ENCODE measurements around the gene MXD4.

DNA sequence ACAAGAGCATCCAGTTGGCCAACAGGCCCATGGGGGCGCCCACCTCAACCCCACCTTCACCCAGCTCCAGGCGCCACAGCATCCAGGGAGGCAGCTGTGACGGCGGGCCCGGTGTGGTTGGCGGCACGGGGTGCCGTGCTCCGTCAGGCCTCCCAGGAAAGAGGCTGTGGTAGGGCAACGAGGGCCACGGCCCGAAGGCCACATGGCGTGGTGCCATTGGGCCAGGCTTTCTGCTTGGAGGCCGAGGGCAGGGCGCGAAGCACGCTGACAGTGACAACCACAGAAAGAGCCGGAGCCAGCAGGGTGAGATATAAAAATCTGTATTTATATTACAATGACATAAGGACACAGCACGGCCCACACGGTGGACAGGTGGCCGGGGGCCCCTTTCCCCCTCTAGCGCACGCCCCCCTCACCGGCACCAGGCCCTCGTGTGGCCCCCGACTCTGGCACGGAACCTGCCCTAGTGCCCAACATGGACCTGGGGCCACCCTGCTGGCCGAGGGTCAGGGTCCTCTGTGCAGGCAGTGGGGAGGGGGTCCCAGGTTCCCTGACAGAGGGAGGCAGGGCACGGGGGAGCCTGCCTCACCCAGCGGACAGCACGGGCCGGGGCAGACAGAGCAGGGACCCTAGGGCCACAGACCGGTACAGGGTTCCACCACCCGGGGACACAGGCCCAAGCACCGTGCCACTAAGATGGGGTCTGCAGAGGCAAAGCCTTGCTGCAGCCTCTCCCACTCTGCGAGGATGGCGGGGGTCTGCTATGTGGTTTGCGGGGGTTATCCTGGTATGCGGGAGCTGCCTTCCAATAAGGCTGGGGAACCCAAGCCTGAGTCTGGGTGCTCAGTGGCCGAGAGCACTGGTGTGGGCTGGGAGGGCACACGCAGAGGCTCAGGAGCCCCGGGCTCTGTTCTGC, 14.5 kb downstream of the MXD4 start:
- no peak for TF ChIP-seq POLR2AphosphoS5 (IDR thresholded peaks at IDR 0.05; ENCODE audit: low read depth, low read length)
- no peak for TF ChIP-seq TAF1 (IDR thresholded peaks at IDR 0.05; ENCODE audit: borderline replicate concordance, insufficient read depth, low read length)
- TF ChIP-seq FOXP2 (optimal IDR thresholded peaks at IDR 0.05; ENCODE audit: borderline replicate concordance, extremely low read depth, extremely low read length, insufficient read depth), result no peak
- TF ChIP-seq, protein P1, sequence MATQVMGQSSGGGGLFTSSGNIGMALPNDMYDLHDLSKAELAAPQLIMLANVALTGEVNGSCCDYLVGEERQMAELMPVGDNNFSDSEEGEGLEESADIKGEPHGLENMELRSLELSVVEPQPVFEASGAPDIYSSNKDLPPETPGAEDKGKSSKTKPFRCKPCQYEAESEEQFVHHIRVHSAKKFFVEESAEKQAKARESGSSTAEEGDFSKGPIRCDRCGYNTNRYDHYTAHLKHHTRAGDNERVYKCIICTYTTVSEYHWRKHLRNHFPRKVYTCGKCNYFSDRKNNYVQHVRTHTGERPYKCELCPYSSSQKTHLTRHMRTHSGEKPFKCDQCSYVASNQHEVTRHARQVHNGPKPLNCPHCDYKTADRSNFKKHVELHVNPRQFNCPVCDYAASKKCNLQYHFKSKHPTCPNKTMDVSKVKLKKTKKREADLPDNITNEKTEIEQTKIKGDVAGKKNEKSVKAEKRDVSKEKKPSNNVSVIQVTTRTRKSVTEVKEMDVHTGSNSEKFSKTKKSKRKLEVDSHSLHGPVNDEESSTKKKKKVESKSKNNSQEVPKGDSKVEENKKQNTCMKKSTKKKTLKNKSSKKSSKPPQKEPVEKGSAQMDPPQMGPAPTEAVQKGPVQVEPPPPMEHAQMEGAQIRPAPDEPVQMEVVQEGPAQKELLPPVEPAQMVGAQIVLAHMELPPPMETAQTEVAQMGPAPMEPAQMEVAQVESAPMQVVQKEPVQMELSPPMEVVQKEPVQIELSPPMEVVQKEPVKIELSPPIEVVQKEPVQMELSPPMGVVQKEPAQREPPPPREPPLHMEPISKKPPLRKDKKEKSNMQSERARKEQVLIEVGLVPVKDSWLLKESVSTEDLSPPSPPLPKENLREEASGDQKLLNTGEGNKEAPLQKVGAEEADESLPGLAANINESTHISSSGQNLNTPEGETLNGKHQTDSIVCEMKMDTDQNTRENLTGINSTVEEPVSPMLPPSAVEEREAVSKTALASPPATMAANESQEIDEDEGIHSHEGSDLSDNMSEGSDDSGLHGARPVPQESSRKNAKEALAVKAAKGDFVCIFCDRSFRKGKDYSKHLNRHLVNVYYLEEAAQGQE (IDR thresholded peaks at IDR 0.05; ENCODE audit: insufficient read depth in 1 of 2, low read depth in 2 of 2, low read length in 2 of 2), result no peak
- no peak for TF ChIP-seq SIN3A (IDR thresholded peaks at IDR 0.05; ENCODE audit: borderline replicate concordance, insufficient read depth, low read length)
